Measurements from ENCODE around the gene LIMS1. TPM values are rescaled to one million over a fixed set of nuclear protein-coding genes. Genes with fewer than 3 reads are reported as not detected.

LIMS1 gene
- total RNA-seq, 1 donor from 2014 or later: 19.4 TPM

GRCh38 chr2:108614659-108615058, 80.4 kb downstream of the LIMS1 start:
- Mint-ChIP-seq H3K4me3 (no peak overlapping the region), H3K27me3 (ENCODE audit: insufficient read depth, low read depth) (peaks cover 2% of the 10 kb centered on the region), H3K36me3 (peaks cover 2% of the 10 kb centered on the region), H3K27ac (no peak overlapping the region), H3K9me3 (no peaks in the 10 kb centered on the region), H3K4me1 (peaks cover 37% of the 10 kb centered on the region)
- no peak for TF ChIP-seq CTCF (IDR thresholded peaks at IDR 0.05)
- Histone ChIP-seq H3K4me3 (no peak overlapping the region), H3K4me2 (no peak overlapping the region), H2AFZ (replicated peaks) (no peak overlapping the region), H3K27ac (no peak overlapping the region), H3K27me3 (no peaks in the 10 kb centered on the region), H3K4me1 (peaks cover 3% of the 10 kb centered on the region), H3K9ac (no peak overlapping the region), H4K20me1 (ENCODE audit: low read depth) (peaks cover 3% of the 10 kb centered on the region), H3F3A (ENCODE audit: low read depth) (no peaks in the 10 kb centered on the region), H3K9me3 (ENCODE audit: low read depth) (no peaks in the 10 kb centered on the region), H3K36me3 (no peaks in the 10 kb centered on the region), H3K79me2 (ENCODE audit: low read depth) (peaks cover 19% of the 10 kb centered on the region)
- no peak for DNase-seq (ENCODE audit: low spot score)

- peaks cover 19% of the 10 kb centered on the region for H3K79me2 ChIP-seq (ENCODE audit: low read depth)
- no peak for DNase-seq (ENCODE audit: low spot score)
- H3K36me3 ChIP-seq: no peaks in the 10 kb centered on the region
- peaks cover 9% of the 10 kb centered on the region for H3K4me1 ChIP-seq
- H3K4me2 ChIP-seq: no peak overlapping the region
- Mint-ChIP-seq H3K4me1 (peaks cover 47% of the 10 kb centered on the region), H3K9me3 (no peaks in the 10 kb centered on the region), H3K4me3 (no peak overlapping the region), H3K27me3 (ENCODE audit: insufficient read depth, low read depth) (peaks cover 2% of the 10 kb centered on the region), H3K36me3 (peaks cover 2% of the 10 kb centered on the region), H3K27ac (no peak overlapping the region)
- H3K4me3 ChIP-seq: no peak overlapping the region
- H3F3A ChIP-seq (ENCODE audit: low read depth): peaks cover 3% of the 10 kb centered on the region
- H3K9me3 ChIP-seq (ENCODE audit: low read depth): no peaks in the 10 kb centered on the region
- no peak overlapping the region for H3K27ac ChIP-seq
- H2AFZ ChIP-seq (replicated peaks): no peak overlapping the region
- peaks cover 10% of the 10 kb centered on the region for H4K20me1 ChIP-seq (ENCODE audit: low read depth)
- no peaks in the 10 kb centered on the region for H3K27me3 ChIP-seq
- H3K9ac ChIP-seq: no peak overlapping the region
- TF ChIP-seq CTCF (IDR thresholded peaks at IDR 0.05) (no peak), EZH2 (IDR thresholded peaks at IDR 0.05) (no peak), EZH2phosphoT487 (IDR thresholded peaks at IDR 0.05) (no peak)
These were observed 81.3 kb downstream of the LIMS1 start for GRCh38 chr2:108615480-108616090.

DNA sequence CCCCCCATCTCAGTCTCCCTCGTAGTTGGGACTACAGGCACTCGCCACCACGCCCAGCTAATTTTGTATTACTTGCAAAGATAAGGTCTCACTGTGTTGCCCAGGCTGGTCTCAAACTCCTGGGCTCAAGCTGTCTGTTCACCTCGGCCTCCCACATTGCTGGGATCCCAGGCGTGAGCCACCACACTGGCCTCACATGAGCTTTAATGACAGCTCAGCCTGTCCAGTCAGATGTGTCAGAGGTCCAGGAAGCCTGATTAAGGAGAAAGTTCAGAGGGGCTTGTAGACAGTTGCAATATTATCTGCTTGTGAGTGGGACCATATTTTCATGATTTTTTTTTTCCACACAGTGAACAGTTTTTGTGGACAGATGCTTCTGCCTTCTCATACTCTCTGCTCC, 82.0 kb downstream of the LIMS1 start:
- Histone ChIP-seq H4K20me1 (ENCODE audit: low read depth) (peaks cover 10% of the 10 kb centered on the region), H3F3A (ENCODE audit: low read depth) (peaks cover 3% of the 10 kb centered on the region), H3K9me3 (ENCODE audit: low read depth) (no peaks in the 10 kb centered on the region), H3K36me3 (no peaks in the 10 kb centered on the region), H3K79me2 (ENCODE audit: low read depth) (peaks cover 19% of the 10 kb centered on the region), H3K27me3 (no peaks in the 10 kb centered on the region), H3K4me3 (no peak overlapping the region), H3K27ac (no peak overlapping the region), H2AFZ (replicated peaks) (no peak overlapping the region), H3K9ac (no peak overlapping the region), H3K4me1 (peaks cover 15% of the 10 kb centered on the region), H3K4me2 (no peak overlapping the region)
- DNase-seq (ENCODE audit: low spot score): no peak
- Mint-ChIP-seq H3K36me3 (peaks cover 2% of the 10 kb centered on the region), H3K27ac (no peak overlapping the region), H3K4me3 (no peak overlapping the region), H3K27me3 (ENCODE audit: insufficient read depth, low read depth) (peaks cover 2% of the 10 kb centered on the region), H3K9me3 (no peaks in the 10 kb centered on the region), H3K4me1 (peaks cover 53% of the 10 kb centered on the region)
- TF ChIP-seq EZH2phosphoT487 (IDR thresholded peaks at IDR 0.05) (no peak), CTCF (IDR thresholded peaks at IDR 0.05) (no peak), EZH2 (IDR thresholded peaks at IDR 0.05) (no peak)
